DND-41 (cell line): ENCODE results near the gene HEPN1.

Source experiments
- ATAC-seq: fragments of 200-7000 bp; cut with Tn5 transposase; 3 replicates; pipeline ENCODE4 v1.9.1; 2021; ENCODE audit warnings: low read depth; ENCODE audit not compliant: insufficient read depth
- DNase-seq: peaks from one replicate; pipeline ENCODE4 v3.0.0-alpha.2; 2020
- H2AFZ ChIP-seq: 2 replicates; pipeline ENCODE4 v1.6.0; 2012; ENCODE audit warnings: low read depth, low read length
- H3K27ac ChIP-seq: 2 replicates; pipeline ENCODE4 v1.5.1; 2012; ENCODE audit warnings: low read length, inconsistent platforms
- H3K27me3 ChIP-seq: fragments of 200-600 bp; sonication (generic); 2 replicates; pipeline ENCODE4 v1.6.0; 2012; ENCODE audit warnings: low read length, mild to moderate bottlenecking, inconsistent platforms; ENCODE audit not compliant: insufficient read depth, poor library complexity
- H3K36me3 ChIP-seq: 2 replicates; pipeline ENCODE4 v1.5.1; 2012; ENCODE audit warnings: low read length, inconsistent platforms; ENCODE audit not compliant: insufficient read depth
- H3K4me1 ChIP-seq: 2 replicates; pipeline ENCODE4 v1.5.1; 2012; ENCODE audit warnings: mild to moderate bottlenecking, low read length; ENCODE audit not compliant: insufficient read depth
- H3K4me2 ChIP-seq: 2 replicates; pipeline ENCODE4 v1.6.0; 2012; ENCODE audit warnings: mild to moderate bottlenecking, moderate library complexity, low read length, inconsistent platforms; ENCODE audit not compliant: insufficient read depth
- H3K4me3 ChIP-seq, 2 experiments: fragments of 200-600 bp in 1 of 2; shearing (Covaris generic) in 1 of 2; 2 replicates each; pipeline ENCODE4 v1.5.1; 2012 to 2016; ENCODE audit warnings: inconsistent platforms in 2 of 2, low read length in 2 of 2, mild to moderate bottlenecking in 2 of 2, low read depth in 1 of 2, moderate library complexity in 1 of 2
- H3K79me2 ChIP-seq: 2 replicates; pipeline ENCODE4 v1.6.0; 2012; ENCODE audit warnings: low read length, inconsistent platforms; ENCODE audit not compliant: insufficient read depth
- H3K9ac ChIP-seq: 2 replicates; pipeline ENCODE4 v1.6.0; 2012; ENCODE audit warnings: low read depth, mild to moderate bottlenecking, inconsistent platforms, low read length, moderate library complexity
- H3K9me3 ChIP-seq: 2 replicates; pipeline ENCODE4 v1.5.1; 2012; ENCODE audit warnings: low read length, moderate library complexity, mild to moderate bottlenecking, inconsistent platforms; ENCODE audit not compliant: insufficient read depth, severe bottlenecking
- H4K20me1 ChIP-seq: 2 replicates; pipeline ENCODE4 v1.6.0; 2012; ENCODE audit warnings: low read length; ENCODE audit not compliant: insufficient read depth
- CTCF ChIP-seq: IDR thresholded peaks from 2 replicates; pipeline ENCODE4 v1.5.1; 2012; ENCODE audit warnings: borderline replicate concordance, low read length, moderate library complexity, mild to moderate bottlenecking; ENCODE audit not compliant: poor library complexity, severe bottlenecking; ENCODE audit errors: extremely low read depth
- EZH2 ChIP-seq: IDR thresholded peaks from 3 replicates; pipeline ENCODE4 v1.6.1; 2012; ENCODE audit warnings: borderline replicate concordance, low read depth, mild to moderate bottlenecking, moderate library complexity, low read length, inconsistent platforms; ENCODE audit not compliant: severe bottlenecking

The HEPN1 gene

GRCh38 chr11:124934862-124935547, 16.0 kb downstream of the HEPN1 start:
- Histone ChIP-seq H2AFZ (no peak overlapping the region), H3K27ac (no peak overlapping the region), H3K4me1 (no peaks in the 10 kb centered on the region), H3K79me2 (no peaks in the 10 kb centered on the region), H3K4me2 (no peak overlapping the region), H3K27me3 (peaks cover 20% of the 10 kb centered on the region), H3K36me3 (no peaks in the 10 kb centered on the region), H3K9ac (no peak overlapping the region), H4K20me1 (no peaks in the 10 kb centered on the region), H3K9me3 (no peaks in the 10 kb centered on the region), H3K4me3 (no peak overlapping the region)
- ATAC-seq (no peak), DNase-seq (no peak)
- TF ChIP-seq EZH2 (no peak), CTCF (no peak)

- no peak within 1 kb of the TSS for H3K9ac ChIP-seq
- no peaks in the 10 kb centered on the region for H3K4me1 ChIP-seq
- H3K27ac ChIP-seq = no peak within 1 kb of the TSS
- ATAC-seq (no peak), DNase-seq (no peak)
- no peaks in the 10 kb centered on the region for H3K9me3 ChIP-seq
- H3K79me2 ChIP-seq = no peaks in the 10 kb centered on the region
- no peaks in the 10 kb centered on the region for H3K36me3 ChIP-seq
- H3K27me3 ChIP-seq = peaks cover 20% of the 10 kb centered on the region
- no peak within 1 kb of the TSS for H3K4me3 ChIP-seq
- H2AFZ ChIP-seq = no peak within 1 kb of the TSS
- H3K4me2 ChIP-seq = no peak within 1 kb of the TSS
- no peaks in the 10 kb centered on the region for H4K20me1 ChIP-seq
- TF ChIP-seq CTCF (no peak), EZH2 (no peak)
These were observed 16.8 kb downstream of the HEPN1 start, which contains the start of gene HEPACAM for GRCh38 chr11:124935548-124936514. HEPACAM (minus strand) TSS chr11:124936047; CDS start chr11:124936006, 41 bp downstream.

GRCh38 chr11:124937336-124937935, 18.4 kb downstream of the HEPN1 start:
- DNase-seq = no peak
- no peaks in the 10 kb centered on the region for H3K79me2 ChIP-seq
- H3K4me1 ChIP-seq = no peaks in the 10 kb centered on the region
- no peak overlapping the region for H3K9ac ChIP-seq
- H3K27ac ChIP-seq = no peak overlapping the region
- peaks cover 20% of the 10 kb centered on the region for H3K27me3 ChIP-seq
- ATAC-seq = no peak
- H2AFZ ChIP-seq = no peak overlapping the region
- no peak overlapping the region for H3K4me2 ChIP-seq
- no peaks in the 10 kb centered on the region for H3K36me3 ChIP-seq
- H3K9me3 ChIP-seq = no peaks in the 10 kb centered on the region
- H4K20me1 ChIP-seq = no peaks in the 10 kb centered on the region
- TF ChIP-seq EZH2 (no peak), CTCF (no peak)
- no peak overlapping the region for H3K4me3 ChIP-seq
